Endothelial cell of umbilical vein (primary cell): Measurements from ENCODE around the gene NUP50. TPM values are rescaled to one million over a fixed set of nuclear protein-coding genes. Genes with fewer than 3 reads are reported as not detected.

Experiments used
- BruUV-seq: library from RNA; stranded (reverse); fragments of 400-500 nt; replicated peaks from 2 replicates; lab custom pipeline; 2021; lab: Mats Ljungman, UMichigan
- CTCF ChIA-PET: fragments of 300-600, 350-600 bp; sonication (Branson Sonifier 250); formaldehyde crosslinking; loops from one replicate; lab custom pipeline; 2021; ENCODE audit warnings: antibody characterized with exemption, inconsistent platforms; lab: Charles Lee
- POLR2A ChIA-PET: fragments of 300-600, 350-600 bp; sonication (Branson Sonifier 250); formaldehyde crosslinking; loops from one replicate; lab custom pipeline; 2021; ENCODE audit warnings: antibody characterized with exemption, inconsistent platforms; lab: Charles Lee
- DNase-seq: peaks from one replicate; pipeline ENCODE4 v3.0.0-alpha.2; 2011; ENCODE audit warnings: low read depth, low spot score
- FAIRE-seq: peaks from 2 replicates; lab custom pipeline; 2011; peaks lifted over from hg19 to GRCh38; lab: Jason Lieb, UNC
- H2AFZ ChIP-seq: 2 replicates; pipeline ENCODE4 v1.6.0; 2012; ENCODE audit warnings: low read depth, low read length, control low read depth, inconsistent platforms
- H3K27ac ChIP-seq: 2 replicates; pipeline ENCODE4 v1.5.1; 2011; ENCODE audit warnings: low read depth, mild to moderate bottlenecking, control low read depth, low read length, moderate library complexity; ENCODE audit not compliant: insufficient read depth
- H3K27me3 ChIP-seq, 2 experiments: 2 replicates each; pipeline versions ENCODE4 v1.6.0 to v1.6.1; 2011; ENCODE audit warnings: low read length in 2 of 2, mixed read lengths in 1 of 2; ENCODE audit not compliant: control insufficient read depth in 2 of 2, insufficient read depth in 2 of 2
- H3K36me3 ChIP-seq, 2 experiments: 2 replicates in 1 of 2; 3 replicates in 1 of 2; pipeline ENCODE4 v1.5.1; 2011; ENCODE audit warnings: low read length in 2 of 2, mild to moderate bottlenecking in 1 of 2, moderate library complexity in 1 of 2; ENCODE audit not compliant: control insufficient read depth in 2 of 2, insufficient read depth in 2 of 2; ENCODE audit errors: extremely low read depth in 1 of 2
- H3K4me1 ChIP-seq: 3 replicates; pipeline ENCODE4 v1.5.1; 2011; ENCODE audit warnings: mild to moderate bottlenecking, low read length; ENCODE audit not compliant: control insufficient read depth, insufficient read depth; ENCODE audit errors: extremely low read depth
- H3K4me2 ChIP-seq: 2 replicates; pipeline ENCODE4 v1.6.1; 2011; ENCODE audit warnings: low read length, control low read depth, mixed read lengths; ENCODE audit not compliant: insufficient read depth
- H3K4me3 ChIP-seq, 3 experiments: fragments of 200-600 bp in 1 of 3; sonication (generic), shearing (Covaris generic) in 1 of 3; replicated peaks in 1 of 3; 2 replicates each; pipeline ENCODE4 v1.5.1; 2011 to 2016; ENCODE audit warnings: control low read depth in 3 of 3, low read length in 3 of 3, mild to moderate bottlenecking in 2 of 3, inconsistent platforms in 1 of 3, low read depth in 1 of 3, moderate library complexity in 1 of 3; ENCODE audit not compliant: insufficient read depth in 1 of 3
- H3K79me2 ChIP-seq: 2 replicates; pipeline ENCODE4 v1.6.0; 2012; ENCODE audit warnings: low read length, inconsistent platforms; ENCODE audit not compliant: control insufficient read depth, insufficient read depth
- H3K9ac ChIP-seq: replicated peaks from 2 replicates; pipeline ENCODE3; 2011; ENCODE audit warnings: low read length, control low read depth; ENCODE audit not compliant: insufficient read depth; ENCODE audit errors: extremely low read depth
- H3K9me1 ChIP-seq: replicated peaks from 3 replicates; pipeline ENCODE4 v1.6.0; 2011; ENCODE audit warnings: mild to moderate bottlenecking, low read length; ENCODE audit not compliant: control insufficient read depth, insufficient read depth; ENCODE audit errors: extremely low read depth
- H3K9me3 ChIP-seq: replicated peaks from 2 replicates; pipeline ENCODE4 v1.5.1; 2012; ENCODE audit warnings: low read length, inconsistent platforms; ENCODE audit not compliant: control insufficient read depth, insufficient read depth
- H4K20me1 ChIP-seq: replicated peaks from 2 replicates; pipeline ENCODE3; 2011; ENCODE audit warnings: mild to moderate bottlenecking, low read length; ENCODE audit not compliant: control insufficient read depth, insufficient read depth; ENCODE audit errors: extremely low read depth
- EZH2 ChIP-seq: IDR thresholded peaks from 2 replicates; pipeline ENCODE4 v1.6.1; 2012; ENCODE audit warnings: borderline replicate concordance, low read depth, mild to moderate bottlenecking, moderate library complexity, low read length, inconsistent platforms; ENCODE audit not compliant: severe bottlenecking
- FOS ChIP-seq: IDR thresholded peaks from 2 replicates; pipeline ENCODE4 v1.6.1; 2011; ENCODE audit warnings: mild to moderate bottlenecking, low read length, moderate library complexity, borderline replicate concordance; ENCODE audit not compliant: insufficient read depth
- GATA2 ChIP-seq: IDR thresholded peaks from 2 replicates; pipeline ENCODE4 v1.7.0; 2011; ENCODE audit warnings: low read depth, mild to moderate bottlenecking, moderate library complexity, mixed read lengths, low read length; ENCODE audit not compliant: insufficient read length, insufficient read depth
- JUN ChIP-seq: IDR thresholded peaks from 2 replicates; pipeline ENCODE4 v1.6.1; 2011; ENCODE audit warnings: borderline replicate concordance, low read depth; ENCODE audit not compliant: insufficient read length, insufficient read depth
- MAX ChIP-seq: IDR thresholded peaks from 2 replicates; pipeline ENCODE4 v1.6.1; 2011; ENCODE audit not compliant: insufficient read depth, insufficient read length
- MYC ChIP-seq: IDR thresholded peaks from one replicate; pipeline ENCODE4 v1.6.1; 2011; ENCODE audit warnings: mild to moderate bottlenecking, low read depth, low read length
- POLR2A ChIP-seq: IDR thresholded peaks from 2 replicates; pipeline ENCODE4 v1.6.1; 2012; ENCODE audit warnings: low read depth, mild to moderate bottlenecking, control low read depth, low read length
- POLR2AphosphoS5 ChIP-seq: IDR thresholded peaks from 2 replicates; pipeline ENCODE4 v1.6.1; 2012; ENCODE audit warnings: low read depth, mild to moderate bottlenecking, control low read depth, low read length, moderate library complexity; ENCODE audit not compliant: insufficient read depth
- dilution Hi-C: fragments of 300-500 bp; cut with MboI; formaldehyde crosslinking; loops from one replicate; pipeline ENCODE4 v1.15.0; 2019; ENCODE audit warnings: low sequenced_read_pairs; ENCODE audit not compliant: extremely low pct_ligation_motif_present
- intact Hi-C: fragments of 100-400 bp; cut with micrococcal nuclease; formaldehyde crosslinking; loops from one replicate; pipeline ENCODE4 v1.10.0; 2022
- polyA plus RNA-seq, 4 experiments: library from polyadenylated mRNA; depleted of rRNA in 3 of 4; stranded (reverse) in 3 of 4; unstranded in 1 of 4; fragments of >200 nt; gene quantifications; 2 replicates each; pipeline versions ENCODE4 v1.2.1 to v1.2.3, GENCODE V29; 2011 to 2012; ENCODE audit warnings: missing spikeins in 1 of 4
- total RNA-seq: library from RNA; stranded (reverse); gene quantifications from 2 replicates; pipeline ENCODE4 v1.2.3, GENCODE V29; 2021
- TF ChIP-seq, protein P1 (sequence below), 2 donors: IDR thresholded peaks; 1 replicate in 1 of 2; 2 replicates in 1 of 2; pipeline ENCODE4 v1.5.1; 2011; ENCODE audit warnings: low read length in 2 of 2, mild to moderate bottlenecking in 2 of 2, moderate library complexity in 2 of 2, control low read depth in 1 of 2, inconsistent platforms in 1 of 2, low read depth in 1 of 2; ENCODE audit not compliant: insufficient read depth in 1 of 2; ENCODE audit errors: extremely low read depth in 1 of 2

NUP50 gene
- total and polyA plus RNA-seq, 2 donors (not counting 3 experiments of a cell fraction or from before 2014, with no cell fraction given), result 12.4 to 90.9 TPM

- H3K9me1 ChIP-seq, result no peaks in the 10 kb centered on the region
- no peaks in the 10 kb centered on the region for H4K20me1 ChIP-seq
- no peaks in the 10 kb centered on the region for H3K9me3 ChIP-seq
- H2AFZ ChIP-seq, result no peak overlapping the region
- DNase-seq (no peak), FAIRE-seq (no peak)
- H3K79me2 ChIP-seq, result no peaks in the 10 kb centered on the region
- POLR2A ChIA-PET, result no interaction called here
- intact Hi-C loops, result no loop called here
- H3K27me3 ChIP-seq, result peaks cover 7 to 16% of the 10 kb centered on the region in 2 experiments
- dilution Hi-C loops, result no loop called here
- H3K4me1 ChIP-seq, result no peaks in the 10 kb centered on the region
- H3K4me2 ChIP-seq, result no peak overlapping the region
- CTCF ChIA-PET, result interaction anchor here (0.7 kb wide), 1 partner anchor 9 kb away, joined by 4 read pairs; no protein-coding TSS in a partner anchor
- no peak overlapping the region for H3K4me3 ChIP-seq
- BruUV-seq, result no TSS peak
- H3K27ac ChIP-seq, result no peak overlapping the region
- H3K36me3 ChIP-seq, result no peaks in the 10 kb centered on the region
- no peak overlapping the region for H3K9ac ChIP-seq
- TF ChIP-seq POLR2AphosphoS5, result no peak
- TF ChIP-seq POLR2A, result no peak
- TF ChIP-seq FOS, result no peak
- TF ChIP-seq JUN, result no peak
- TF ChIP-seq GATA2, result no peak
- TF ChIP-seq, protein P1, sequence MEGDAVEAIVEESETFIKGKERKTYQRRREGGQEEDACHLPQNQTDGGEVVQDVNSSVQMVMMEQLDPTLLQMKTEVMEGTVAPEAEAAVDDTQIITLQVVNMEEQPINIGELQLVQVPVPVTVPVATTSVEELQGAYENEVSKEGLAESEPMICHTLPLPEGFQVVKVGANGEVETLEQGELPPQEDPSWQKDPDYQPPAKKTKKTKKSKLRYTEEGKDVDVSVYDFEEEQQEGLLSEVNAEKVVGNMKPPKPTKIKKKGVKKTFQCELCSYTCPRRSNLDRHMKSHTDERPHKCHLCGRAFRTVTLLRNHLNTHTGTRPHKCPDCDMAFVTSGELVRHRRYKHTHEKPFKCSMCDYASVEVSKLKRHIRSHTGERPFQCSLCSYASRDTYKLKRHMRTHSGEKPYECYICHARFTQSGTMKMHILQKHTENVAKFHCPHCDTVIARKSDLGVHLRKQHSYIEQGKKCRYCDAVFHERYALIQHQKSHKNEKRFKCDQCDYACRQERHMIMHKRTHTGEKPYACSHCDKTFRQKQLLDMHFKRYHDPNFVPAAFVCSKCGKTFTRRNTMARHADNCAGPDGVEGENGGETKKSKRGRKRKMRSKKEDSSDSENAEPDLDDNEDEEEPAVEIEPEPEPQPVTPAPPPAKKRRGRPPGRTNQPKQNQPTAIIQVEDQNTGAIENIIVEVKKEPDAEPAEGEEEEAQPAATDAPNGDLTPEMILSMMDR (IDR thresholded peaks at IDR 0.05; ENCODE audit: extremely low read depth in 1 of 2, insufficient read depth in 1 of 2, low read depth in 1 of 2, low read length in 2 of 2), result no peak
- TF ChIP-seq MYC, result no peak
- TF ChIP-seq MAX, result no peak
- no peak for TF ChIP-seq EZH2
Measured at GRCh38 chr22:45120440-45120839, 43.3 kb upstream of the NUP50 start.
